CD14-positive monocyte (primary cell): ENCODE results near the gene ANKRD40CL. TPM values are rescaled to one million over a fixed set of nuclear protein-coding genes. Genes with fewer than 3 reads are reported as not detected.

Experiments used
- DNase-seq, 3 donors: peaks; one replicate each; pipeline ENCODE4 v3.0.0-alpha.2; 2011 to 2022
- H2AFZ ChIP-seq: 2 replicates; pipeline ENCODE4 v1.6.0; 2012; ENCODE audit warnings: mild to moderate bottlenecking, low read depth, low read length, inconsistent platforms; ENCODE audit not compliant: insufficient read depth, poor library complexity, severe bottlenecking
- H3K27ac ChIP-seq, 2 donors: 1 replicate in 1 of 2; 2 replicates in 1 of 2; pipeline ENCODE4 v1.5.1; 2012 to 2013; ENCODE audit warnings: low read length in 2 of 2, control low read depth in 1 of 2, inconsistent platforms in 1 of 2, low read depth in 1 of 2, mild to moderate bottlenecking in 1 of 2
- H3K27me3 ChIP-seq, 2 donors: one replicate each; pipeline versions ENCODE4 v1.6.0 to v1.6.1; 2011 to 2013; ENCODE audit warnings: low read length in 2 of 2; ENCODE audit not compliant: control insufficient read depth in 2 of 2, insufficient read depth in 2 of 2
- H3K36me3 ChIP-seq, 2 donors: replicated peaks in 1 of 2; 1 replicate in 1 of 2; 2 replicates in 1 of 2; pipeline versions ENCODE4 v1.5.1 to v1.6.1; 2012 to 2013; ENCODE audit warnings: low read length in 2 of 2, control low read depth in 1 of 2, inconsistent platforms in 1 of 2, mild to moderate bottlenecking in 1 of 2; ENCODE audit not compliant: insufficient read depth in 2 of 2, control insufficient read depth in 1 of 2
- H3K4me1 ChIP-seq, 2 donors: 1 replicate in 1 of 2; 2 replicates in 1 of 2; pipeline versions ENCODE4 v1.5.1 to v1.6.1; 2012 to 2013; ENCODE audit warnings: low read length in 2 of 2, control low read depth in 1 of 2, inconsistent platforms in 1 of 2, mild to moderate bottlenecking in 1 of 2, moderate library complexity in 1 of 2; ENCODE audit not compliant: insufficient read depth in 2 of 2, control insufficient read depth in 1 of 2
- H3K4me2 ChIP-seq: replicated peaks from 2 replicates; pipeline ENCODE3; 2012; ENCODE audit warnings: low read length, moderate library complexity, mild to moderate bottlenecking; ENCODE audit not compliant: poor library complexity, severe bottlenecking; ENCODE audit errors: extremely low read depth
- H3K4me3 ChIP-seq, 3 experiments: fragments of 200-600 bp in 1 of 3; sonication (generic) in 1 of 3; replicated peaks in 1 of 3; 1 replicate in 2 of 3; 2 replicates in 1 of 3; pipeline ENCODE4 v1.5.1; 2011 to 2013; ENCODE audit warnings: low read length in 3 of 3, mild to moderate bottlenecking in 3 of 3, control low read depth in 2 of 3, low read depth in 2 of 3, inconsistent platforms in 1 of 3, moderate library complexity in 1 of 3
- H3K79me2 ChIP-seq: 2 replicates; pipeline ENCODE4 v1.6.0; 2012; ENCODE audit warnings: mild to moderate bottlenecking, control low read depth, inconsistent platforms, low read length, moderate library complexity; ENCODE audit not compliant: insufficient read depth
- H3K9ac ChIP-seq: 2 replicates; pipeline ENCODE4 v1.6.0; 2017; ENCODE audit warnings: low read length, mild to moderate bottlenecking; ENCODE audit not compliant: insufficient read depth, poor library complexity, severe bottlenecking
- H3K9me3 ChIP-seq, 2 donors: replicated peaks in 1 of 2; 1 replicate in 1 of 2; 2 replicates in 1 of 2; pipeline versions ENCODE4 v1.5.1 to v1.6.1; 2012 to 2013; ENCODE audit warnings: low read length in 2 of 2, control low read depth in 1 of 2; ENCODE audit not compliant: control insufficient read depth in 1 of 2, insufficient read depth in 1 of 2
- H4K20me1 ChIP-seq: 2 replicates; pipeline ENCODE4 v1.6.0; 2012; ENCODE audit warnings: mild to moderate bottlenecking, low read length, control low read depth, moderate library complexity; ENCODE audit not compliant: insufficient read depth
- H3K27ac Mint-ChIP-seq, 7 donors: one replicate each; pipeline ENCODE4 v1.8.0; 2020; ENCODE audit warnings: mild to moderate bottlenecking in 7 of 7, mixed read lengths in 7 of 7, moderate library complexity in 6 of 7, inconsistent platforms in 2 of 7
- H3K27me3 Mint-ChIP-seq, 3 donors: one replicate each; pipeline ENCODE4 v1.8.0; 2021 to 2022; ENCODE audit warnings: low read depth in 3 of 3, mild to moderate bottlenecking in 3 of 3, mixed read lengths in 3 of 3, moderate library complexity in 3 of 3, inconsistent platforms in 1 of 3
- H3K36me3 Mint-ChIP-seq, 2 donors: one replicate each; pipeline ENCODE4 v1.8.0; 2020; ENCODE audit warnings: mixed read lengths in 2 of 2, inconsistent platforms in 1 of 2, mild to moderate bottlenecking in 1 of 2
- H3K4me1 Mint-ChIP-seq: one replicate; pipeline ENCODE4 v1.8.0; 2020; ENCODE audit warnings: mild to moderate bottlenecking, mixed read lengths
- H3K4me3 Mint-ChIP-seq, 2 donors: one replicate each; pipeline ENCODE4 v1.8.0; 2020; ENCODE audit warnings: mild to moderate bottlenecking in 2 of 2, mixed read lengths in 2 of 2, moderate library complexity in 1 of 2
- H3K9me3 Mint-ChIP-seq, 7 donors: one replicate each; pipeline ENCODE4 v1.8.0; 2020 to 2022; ENCODE audit warnings: mixed read lengths in 7 of 7, mild to moderate bottlenecking in 6 of 7, moderate library complexity in 6 of 7, inconsistent platforms in 2 of 7
- WGBS: methylation state at CpG from one replicate; pipeline ENCODE4 v1.1.5; 2013; ENCODE audit warnings: missing lambda C conversion rate; ENCODE audit not compliant: insufficient coverage; 5-methylcytosine and 5-hydroxymethylcytosine counted together
- intact Hi-C, 2 donors: fragments of 100-400 bp; cut with micrococcal nuclease; formaldehyde crosslinking; loops; one replicate each; pipeline versions ENCODE4 v1.15.0 to v1.15.1; 2023
- polyA plus RNA-seq, 3 donors: library from polyadenylated mRNA; depleted of rRNA in 1 of 3; unstranded in 2 of 3; stranded (reverse) in 1 of 3; fragments of 300-500 nt in 2 of 3; fragments of >200 nt in 1 of 3; fragmentation: Illumina TruSeq in 2 of 3; gene quantifications; 1 replicate in 2 of 3; 2 replicates in 1 of 3; pipeline ENCODE4 v1.2.3, GENCODE V29; 2012 to 2021
- TF ChIP-seq, protein P1 (sequence below): fragments of 200-600 bp; IDR thresholded peaks from one replicate; pipeline ENCODE4 v1.8.0; 2022; ENCODE audit warnings: antibody characterized with exemption, mild to moderate bottlenecking

ANKRD40CL gene
- polyA plus RNA-seq, 3 donors, result not detected

DNA sequence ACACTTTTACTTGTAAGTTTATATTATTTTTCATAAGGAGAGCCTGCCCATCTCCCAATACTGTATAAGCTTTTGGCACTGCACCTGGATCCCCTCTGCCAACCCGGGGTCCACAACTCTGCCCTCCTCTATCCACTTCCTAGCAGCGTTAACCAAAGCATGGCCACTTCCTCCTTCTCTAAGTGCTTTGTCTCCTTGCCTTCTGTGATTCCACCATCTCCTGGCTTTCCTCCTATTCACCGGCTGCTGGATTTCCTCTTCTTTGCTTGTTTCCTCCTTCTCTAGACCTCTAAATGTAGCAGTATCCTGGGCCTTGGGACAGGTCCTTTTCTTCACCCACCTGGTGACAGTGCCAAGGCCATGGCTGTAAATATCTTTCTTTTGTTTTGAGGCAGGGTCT is 48.1 kb upstream of the ANKRD40CL start:
- Histone ChIP-seq H3K4me3 (no peak overlapping the region), H4K20me1 (no peaks in the 10 kb centered on the region), H3K4me2 (no peak overlapping the region), H3K79me2 (no peaks in the 10 kb centered on the region), H2AFZ (no peak overlapping the region), H3K36me3 (no peaks in the 10 kb centered on the region), H3K9ac (no peak overlapping the region), H3K27ac (no peak overlapping the region), H3K9me3 (no peaks in the 10 kb centered on the region), H3K27me3 (no peaks in the 10 kb centered on the region), H3K4me1 (peaks cover 10 to 12% of the 10 kb centered on the region in 2 donors)
- peak overlapping the region in 1 of 7 donors; percentile 10 for H3K27ac Mint-ChIP-seq
- peaks cover 4 to 10% (median 7%) of the 10 kb centered on the region in 3 donors for H3K27me3 Mint-ChIP-seq
- peak overlapping the region in 1 of 2 donors; percentile 54 for H3K4me3 Mint-ChIP-seq
- WGBS, result 0% methylated on average over 3 of the region's 3 CpGs
- TF ChIP-seq, protein P1, sequence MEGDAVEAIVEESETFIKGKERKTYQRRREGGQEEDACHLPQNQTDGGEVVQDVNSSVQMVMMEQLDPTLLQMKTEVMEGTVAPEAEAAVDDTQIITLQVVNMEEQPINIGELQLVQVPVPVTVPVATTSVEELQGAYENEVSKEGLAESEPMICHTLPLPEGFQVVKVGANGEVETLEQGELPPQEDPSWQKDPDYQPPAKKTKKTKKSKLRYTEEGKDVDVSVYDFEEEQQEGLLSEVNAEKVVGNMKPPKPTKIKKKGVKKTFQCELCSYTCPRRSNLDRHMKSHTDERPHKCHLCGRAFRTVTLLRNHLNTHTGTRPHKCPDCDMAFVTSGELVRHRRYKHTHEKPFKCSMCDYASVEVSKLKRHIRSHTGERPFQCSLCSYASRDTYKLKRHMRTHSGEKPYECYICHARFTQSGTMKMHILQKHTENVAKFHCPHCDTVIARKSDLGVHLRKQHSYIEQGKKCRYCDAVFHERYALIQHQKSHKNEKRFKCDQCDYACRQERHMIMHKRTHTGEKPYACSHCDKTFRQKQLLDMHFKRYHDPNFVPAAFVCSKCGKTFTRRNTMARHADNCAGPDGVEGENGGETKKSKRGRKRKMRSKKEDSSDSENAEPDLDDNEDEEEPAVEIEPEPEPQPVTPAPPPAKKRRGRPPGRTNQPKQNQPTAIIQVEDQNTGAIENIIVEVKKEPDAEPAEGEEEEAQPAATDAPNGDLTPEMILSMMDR, result no peak
- H3K36me3 Mint-ChIP-seq, result no peaks in the 10 kb centered on the region
- no peak for DNase-seq
- peaks cover 21% of the 10 kb centered on the region for H3K4me1 Mint-ChIP-seq
- intact Hi-C loops, result no loop called here
- peaks cover 0 to 3% (median 0%) of the 10 kb centered on the region in 7 donors for H3K9me3 Mint-ChIP-seq

DNA sequence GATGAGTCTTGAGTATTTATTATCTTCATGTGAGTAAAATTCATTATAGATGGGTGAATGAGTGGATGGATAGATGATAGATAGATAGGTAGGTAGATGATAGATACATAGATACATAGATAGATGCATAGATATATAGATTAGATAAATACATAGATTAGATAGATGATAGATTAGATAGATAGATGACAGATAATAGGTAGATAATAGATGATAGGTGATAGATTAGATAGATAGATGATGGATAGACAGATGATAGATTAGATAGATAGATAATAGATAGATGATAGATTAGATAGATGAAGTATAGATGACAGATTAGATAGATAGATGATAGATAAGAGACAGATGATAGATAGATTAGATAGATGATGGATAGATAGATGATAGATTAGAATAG is 46.3 kb upstream of the ANKRD40CL start:
- Histone ChIP-seq H2AFZ (no peak overlapping the region), H3K79me2 (no peaks in the 10 kb centered on the region), H3K9ac (no peak overlapping the region), H4K20me1 (no peaks in the 10 kb centered on the region), H3K27ac (no peak overlapping the region), H3K4me3 (no peak overlapping the region), H3K27me3 (no peaks in the 10 kb centered on the region), H3K4me2 (no peak overlapping the region), H3K36me3 (no peaks in the 10 kb centered on the region), H3K4me1 (peaks cover 10 to 12% of the 10 kb centered on the region in 2 donors), H3K9me3 (no peaks in the 10 kb centered on the region)
- peaks cover 5 to 7% (median 5%) of the 10 kb centered on the region in 3 donors for H3K27me3 Mint-ChIP-seq
- TF ChIP-seq, protein P1, result no peak
- H3K4me1 Mint-ChIP-seq, result peaks cover 16% of the 10 kb centered on the region
- intact Hi-C loops, result no loop called here
- H3K4me3 Mint-ChIP-seq, result no peak overlapping the region
- H3K9me3 Mint-ChIP-seq, result peaks cover 0 to 3% (median 0%) of the 10 kb centered on the region in 7 donors
- H3K27ac Mint-ChIP-seq, result no peak overlapping the region
- no peak for DNase-seq
- H3K36me3 Mint-ChIP-seq, result no peaks in the 10 kb centered on the region
